HG02884 (cell line): ENCODE measurements around the gene LRRN4CL.
"Not testable (repeated sequence)": the region's sequence is repeated elsewhere in the genome, so short reads cannot be mapped to it uniquely, and the experiment has no call there.

Experiments
- ATAC-seq: cut with Tn5 transposase; IDR thresholded peaks from one replicate; pipeline ENCODE4 v1.9.1; 2021; ENCODE audit warnings: mild to moderate bottlenecking, moderate library complexity; ENCODE audit not compliant: unreplicated experiment

Gene LRRN4CL

GRCh38 chr11:62689421-62690183 lies at the start of gene LRRN4CL:
Gene LRRN4CL (minus strand): TSS chr11:62689530. CDS start chr11:62688508, 1,022 bp downstream.
- no peak for ATAC-seq

- no peak for ATAC-seq
Observed at GRCh38 chr11:62737196-62737595, 47.9 kb upstream of the LRRN4CL start.

GRCh38 chr11:62732830-62733229 lies 43.5 kb upstream of the LRRN4CL start:
- ATAC-seq: no peak

GRCh38 chr11:62730076-62730475 lies 40.7 kb upstream of the LRRN4CL start:
- ATAC-seq: not testable (repeated sequence)

- ATAC-seq: peak; percentile 13
Observed at GRCh38 chr11:62728171-62728988, 39.0 kb upstream of the LRRN4CL start, which contains the start of gene TTC9C. Gene TTC9C (plus strand): TSS chr11:62728486. CDS start chr11:62728849, 363 bp downstream.

- ATAC-seq: peak; percentile 46
Observed at GRCh38 chr11:62727872-62728170, 38.5 kb upstream of the LRRN4CL start.

- ATAC-seq: peak; percentile 60
Observed at GRCh38 chr11:62727165-62727871, 38.0 kb upstream of the LRRN4CL start, which contains the start of gene HNRNPUL2. Gene HNRNPUL2 (minus strand): TSS chr11:62727457. CDS start chr11:62727156, 301 bp downstream.

GRCh38 chr11:62726915-62727164 lies 37.5 kb upstream of the LRRN4CL start:
- peak; percentile 2 for ATAC-seq

- ATAC-seq: no peak
Observed at GRCh38 chr11:62726156-62726914, 37.0 kb upstream of the LRRN4CL start.

GRCh38 chr11:62725646-62726045 lies 36.3 kb upstream of the LRRN4CL start:
- ATAC-seq: no peak

- ATAC-seq: no peak
Observed at GRCh38 chr11:62724171-62724570, 34.8 kb upstream of the LRRN4CL start.

GRCh38 chr11:62721994-62722393 lies 32.7 kb upstream of the LRRN4CL start:
- ATAC-seq: no peak

GRCh38 chr11:62719302-62719978 lies 30.1 kb upstream of the LRRN4CL start:
- no peak for ATAC-seq

- ATAC-seq: no peak
Observed at GRCh38 chr11:62716816-62717215, 27.5 kb upstream of the LRRN4CL start.

GRCh38 chr11:62716206-62716605 lies 26.9 kb upstream of the LRRN4CL start:
- no peak for ATAC-seq

GRCh38 chr11:62715150-62716130 lies 26.1 kb upstream of the LRRN4CL start:
- ATAC-seq: no peak

GRCh38 chr11:62713343-62713742 lies 24.0 kb upstream of the LRRN4CL start:
- no peak for ATAC-seq

GRCh38 chr11:62712861-62713260 lies 23.5 kb upstream of the LRRN4CL start:
- no peak for ATAC-seq

GRCh38 chr11:62712276-62712812 lies 23.0 kb upstream of the LRRN4CL start:
- ATAC-seq: no peak
